Skeletal muscle satellite cell (primary cell): ENCODE data around the gene CSTF2. TPM values are rescaled to one million over a fixed set of nuclear protein-coding genes. Genes with fewer than 3 reads are reported as not detected.
A peak's percentile ranks its signal among the peaks of the same experiment; 100 is the strongest.
"Not testable (repeated sequence)": the region's sequence is repeated elsewhere in the genome, so short reads cannot be mapped to it uniquely, and the experiment has no call there.

Experiments used
- H3K27me3 ChIP-seq: 2 replicates; pipeline ENCODE4 v1.7.0; 2013; ENCODE audit warnings: low read length; ENCODE audit not compliant: control insufficient read depth, insufficient read depth
- H3K36me3 ChIP-seq: 2 replicates; pipeline ENCODE4 v1.7.0; 2013; ENCODE audit warnings: mild to moderate bottlenecking, control low read depth, low read length; ENCODE audit not compliant: insufficient read depth
- H3K4me1 ChIP-seq: 2 replicates; pipeline ENCODE4 v1.7.0; 2013; ENCODE audit warnings: low read length; ENCODE audit not compliant: control insufficient read depth, insufficient read depth
- H3K4me2 ChIP-seq: 2 replicates; pipeline ENCODE4 v1.7.0; 2013; ENCODE audit warnings: mild to moderate bottlenecking, low read length
- H3K4me3 ChIP-seq: 2 replicates; pipeline ENCODE4 v1.7.0; 2013; ENCODE audit warnings: low read length
- H3K9ac ChIP-seq: 2 replicates; pipeline ENCODE4 v1.7.0; 2013; ENCODE audit warnings: mild to moderate bottlenecking, low read depth, low read length, moderate library complexity
- H3K9me3 ChIP-seq: replicated peaks from 2 replicates; pipeline ENCODE4 v1.7.0; 2013; ENCODE audit warnings: mild to moderate bottlenecking, control low read depth, low read length
- total RNA-seq: library from RNA; depleted of rRNA; stranded (reverse); fragments of >200 nt; gene quantifications from 2 replicates; pipeline ENCODE4 v1.2.3, GENCODE V29; 2012; rRNA removed

Gene CSTF2, protein sequence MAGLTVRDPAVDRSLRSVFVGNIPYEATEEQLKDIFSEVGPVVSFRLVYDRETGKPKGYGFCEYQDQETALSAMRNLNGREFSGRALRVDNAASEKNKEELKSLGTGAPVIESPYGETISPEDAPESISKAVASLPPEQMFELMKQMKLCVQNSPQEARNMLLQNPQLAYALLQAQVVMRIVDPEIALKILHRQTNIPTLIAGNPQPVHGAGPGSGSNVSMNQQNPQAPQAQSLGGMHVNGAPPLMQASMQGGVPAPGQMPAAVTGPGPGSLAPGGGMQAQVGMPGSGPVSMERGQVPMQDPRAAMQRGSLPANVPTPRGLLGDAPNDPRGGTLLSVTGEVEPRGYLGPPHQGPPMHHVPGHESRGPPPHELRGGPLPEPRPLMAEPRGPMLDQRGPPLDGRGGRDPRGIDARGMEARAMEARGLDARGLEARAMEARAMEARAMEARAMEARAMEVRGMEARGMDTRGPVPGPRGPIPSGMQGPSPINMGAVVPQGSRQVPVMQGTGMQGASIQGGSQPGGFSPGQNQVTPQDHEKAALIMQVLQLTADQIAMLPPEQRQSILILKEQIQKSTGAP
- total RNA-seq = 17.0 TPM in 2 replicates

DNA sequence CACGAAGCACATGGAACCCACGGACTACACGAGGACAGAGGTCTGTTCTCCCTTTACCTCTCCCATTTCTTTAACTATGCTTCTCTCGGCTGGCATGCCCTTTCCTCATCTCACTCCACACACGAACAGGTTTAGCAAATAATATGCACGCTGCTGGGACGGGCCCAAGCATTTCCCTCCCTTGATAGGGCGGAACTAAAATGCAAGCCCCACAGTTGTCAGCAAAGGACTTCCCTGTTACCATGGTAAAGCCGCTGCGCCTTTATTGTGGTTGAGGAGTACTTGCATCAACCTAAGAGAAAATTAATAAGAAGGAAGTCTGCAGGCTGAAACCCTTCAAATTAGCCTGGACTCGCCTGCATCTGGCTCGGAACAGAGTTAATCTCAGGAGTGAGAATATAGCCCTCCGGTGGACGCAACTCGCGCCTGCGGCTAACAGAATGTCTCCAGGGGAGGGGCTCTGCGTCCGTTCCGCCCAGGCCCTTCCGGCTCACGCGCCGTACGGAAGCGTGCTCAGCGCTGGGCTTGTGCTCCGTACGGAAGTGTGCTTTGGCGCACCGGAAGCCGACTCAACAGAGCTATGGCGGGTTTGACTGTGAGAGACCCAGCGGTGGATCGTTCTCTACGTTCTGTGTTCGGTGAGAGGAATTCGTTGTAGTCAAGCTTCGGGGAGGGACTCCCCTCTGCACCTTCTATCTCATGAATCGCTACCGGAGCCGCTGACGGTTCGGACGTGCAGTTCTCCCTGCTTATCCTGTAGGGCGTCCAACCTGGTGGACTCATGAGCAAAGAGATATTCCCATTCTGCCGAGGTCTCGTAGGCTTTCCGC is at the start of gene CSTF2:
CSTF2 (plus strand) TSS at position 555 of the 830 bp plus-strand sequence; CDS start at position 581, 26 bp downstream.
- Histone ChIP-seq H3K4me2 (peak within 1 kb of the TSS; percentile 93), H3K4me1 (no peaks in the 10 kb centered on the region), H3K9ac (peak within 1 kb of the TSS; percentile 84), H3K36me3 (no peaks in the 10 kb centered on the region), H3K9me3 (no peaks in the 10 kb centered on the region), H3K4me3 (peak within 1 kb of the TSS; percentile 96), H3K27me3 (peaks cover 23% of the 10 kb centered on the region)

GRCh38 chrX:100796371-100796770 is 23.8 kb upstream of the CSTF2 start:
- not testable (repeated sequence) for H3K9ac ChIP-seq, H3K36me3 ChIP-seq, H3K9me3 ChIP-seq, H3K4me1 ChIP-seq, H3K4me3 ChIP-seq, H3K4me2 ChIP-seq
- peaks cover 26% of the 10 kb centered on the region for H3K27me3 ChIP-seq

DNA sequence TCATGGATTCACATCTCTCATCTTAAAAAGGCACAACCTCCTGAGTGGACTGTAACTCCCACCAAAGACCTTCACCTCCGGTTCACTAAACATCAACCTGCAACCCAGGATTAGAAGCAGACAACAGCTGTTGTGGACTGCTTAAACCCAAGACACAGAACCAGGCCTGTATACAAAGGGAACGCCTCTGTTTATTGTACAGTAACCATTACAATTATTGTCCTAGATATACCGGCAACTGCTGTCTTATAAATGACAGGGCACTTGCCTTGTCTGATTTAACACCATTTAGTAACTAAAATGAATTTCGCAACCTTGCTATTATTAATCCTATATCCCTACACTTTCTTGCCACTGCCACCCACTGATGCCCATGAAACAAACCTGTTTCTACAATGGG is 22.8 kb upstream of the CSTF2 start:
- Histone ChIP-seq H3K4me3 (no peak overlapping the region), H3K4me1 (no peaks in the 10 kb centered on the region), H3K9ac (no peak overlapping the region), H3K36me3 (no peaks in the 10 kb centered on the region), H3K9me3 (no peaks in the 10 kb centered on the region), H3K27me3 (peaks cover 26% of the 10 kb centered on the region), H3K4me2 (no peak overlapping the region)

DNA sequence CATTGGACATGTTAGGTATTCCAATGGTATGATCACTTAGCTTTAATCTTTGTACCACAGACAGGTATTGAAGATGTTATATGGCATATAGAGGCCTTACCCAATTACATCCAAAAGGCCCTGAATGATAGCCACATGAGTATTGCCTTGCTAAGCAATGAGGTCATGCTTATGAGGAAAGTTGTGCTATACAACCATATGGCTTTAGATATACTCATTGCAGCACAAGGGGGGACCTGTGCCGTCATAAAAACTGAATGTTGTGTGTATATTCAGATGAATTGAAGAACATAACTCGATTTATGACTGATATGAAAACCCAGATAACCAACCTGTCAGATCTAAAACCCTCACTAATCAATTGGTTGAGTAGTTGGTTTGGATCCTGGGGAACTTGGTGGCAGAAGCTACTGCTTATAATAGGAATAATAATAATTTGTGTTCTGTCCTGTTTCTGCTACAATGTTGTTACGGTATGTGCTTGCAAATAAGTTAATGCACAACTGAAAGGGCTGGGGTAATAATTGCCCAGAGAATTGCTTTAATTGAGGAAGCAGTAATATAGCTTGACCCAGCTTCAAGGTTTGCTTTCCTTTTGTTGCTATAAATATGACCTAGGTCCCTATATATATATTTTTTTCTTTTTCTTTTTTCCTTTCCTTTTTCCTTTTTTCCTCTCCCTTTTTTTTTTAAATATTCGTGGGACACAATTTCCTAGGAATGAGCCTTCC is 21.5 kb upstream of the CSTF2 start:
- Histone ChIP-seq H3K36me3 (no peaks in the 10 kb centered on the region), H3K4me3 (no peak overlapping the region), H3K27me3 (peaks cover 28% of the 10 kb centered on the region), H3K4me2 (no peak overlapping the region), H3K4me1 (no peaks in the 10 kb centered on the region), H3K9ac (no peak overlapping the region), H3K9me3 (no peaks in the 10 kb centered on the region)

DNA sequence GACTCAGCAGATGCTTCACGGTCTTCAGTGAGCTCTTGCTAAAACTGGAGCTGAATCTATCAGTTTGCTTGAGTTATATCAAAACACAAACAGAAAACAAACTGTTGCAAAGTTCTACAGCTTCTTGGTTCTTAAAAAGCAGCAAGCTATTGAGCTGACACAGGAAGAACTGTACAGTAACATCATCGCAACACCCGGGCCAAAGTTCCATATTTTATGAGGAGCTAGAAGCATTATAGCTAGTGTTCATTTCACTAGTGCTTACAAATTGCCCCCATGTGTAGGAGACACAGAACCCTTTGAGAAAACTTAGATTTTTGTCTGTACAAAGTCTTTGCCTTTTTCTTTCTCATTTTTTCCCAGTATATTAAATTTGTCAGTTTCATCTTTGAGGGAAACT is 17.3 kb upstream of the CSTF2 start:
- Histone ChIP-seq H3K27me3 (peaks cover 38% of the 10 kb centered on the region), H3K36me3 (no peaks in the 10 kb centered on the region), H3K4me1 (no peaks in the 10 kb centered on the region), H3K4me2 (no peak overlapping the region), H3K9me3 (no peaks in the 10 kb centered on the region), H3K4me3 (no peak overlapping the region), H3K9ac (no peak overlapping the region)

DNA sequence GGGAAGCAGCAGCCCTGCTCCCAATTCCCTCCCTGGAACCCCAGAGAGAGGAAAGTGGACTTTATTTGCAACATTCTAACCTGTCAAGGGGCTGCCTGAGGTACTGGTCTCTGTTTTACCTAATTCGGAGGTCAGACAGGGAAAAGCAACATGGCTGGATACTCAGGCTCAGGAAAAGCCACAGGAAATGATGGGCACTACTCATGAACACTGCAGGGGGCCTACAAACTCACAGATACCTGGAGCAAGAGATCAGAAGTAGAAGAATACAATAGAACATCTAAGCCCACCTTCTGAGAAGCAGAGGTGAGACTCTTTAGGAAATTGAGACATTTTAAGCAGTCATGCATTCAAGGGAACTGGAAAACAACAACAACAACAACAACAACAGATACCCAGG is 15.4 kb upstream of the CSTF2 start:
- no peaks in the 10 kb centered on the region for H3K4me1 ChIP-seq

DNA sequence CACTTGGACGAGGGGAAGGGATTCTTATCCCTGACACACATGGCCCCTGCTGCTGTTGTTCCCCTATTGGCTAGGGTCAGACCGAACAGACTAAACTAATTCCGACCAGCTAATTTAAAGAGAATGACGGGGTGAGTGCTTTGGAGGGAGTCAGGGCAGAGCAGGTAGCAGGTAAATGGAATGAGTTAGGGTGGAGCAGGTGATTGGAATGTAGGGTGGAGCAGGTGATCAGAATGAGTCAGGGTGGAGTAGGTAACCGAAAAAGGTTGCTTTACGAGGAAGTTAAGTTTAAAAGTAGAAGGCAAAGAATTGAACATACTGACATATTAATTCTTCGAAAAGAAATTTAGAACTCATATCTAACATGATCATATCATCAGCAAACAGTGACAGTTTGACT is 11.9 kb upstream of the CSTF2 start:
- H3K27me3 ChIP-seq = peaks cover 29% of the 10 kb centered on the region
- not testable (repeated sequence) for H3K9ac ChIP-seq, H3K4me3 ChIP-seq, H3K4me2 ChIP-seq, H3K36me3 ChIP-seq, H3K9me3 ChIP-seq, H3K4me1 ChIP-seq

More for the DNA sequence above, 15.4 kb upstream of the CSTF2 start:
- Histone ChIP-seq H3K27me3 (peaks cover 30% of the 10 kb centered on the region), H3K4me2 (no peak overlapping the region), H3K4me3 (no peak overlapping the region), H3K9me3 (no peaks in the 10 kb centered on the region), H3K36me3 (no peaks in the 10 kb centered on the region), H3K9ac (no peak overlapping the region)

DNA sequence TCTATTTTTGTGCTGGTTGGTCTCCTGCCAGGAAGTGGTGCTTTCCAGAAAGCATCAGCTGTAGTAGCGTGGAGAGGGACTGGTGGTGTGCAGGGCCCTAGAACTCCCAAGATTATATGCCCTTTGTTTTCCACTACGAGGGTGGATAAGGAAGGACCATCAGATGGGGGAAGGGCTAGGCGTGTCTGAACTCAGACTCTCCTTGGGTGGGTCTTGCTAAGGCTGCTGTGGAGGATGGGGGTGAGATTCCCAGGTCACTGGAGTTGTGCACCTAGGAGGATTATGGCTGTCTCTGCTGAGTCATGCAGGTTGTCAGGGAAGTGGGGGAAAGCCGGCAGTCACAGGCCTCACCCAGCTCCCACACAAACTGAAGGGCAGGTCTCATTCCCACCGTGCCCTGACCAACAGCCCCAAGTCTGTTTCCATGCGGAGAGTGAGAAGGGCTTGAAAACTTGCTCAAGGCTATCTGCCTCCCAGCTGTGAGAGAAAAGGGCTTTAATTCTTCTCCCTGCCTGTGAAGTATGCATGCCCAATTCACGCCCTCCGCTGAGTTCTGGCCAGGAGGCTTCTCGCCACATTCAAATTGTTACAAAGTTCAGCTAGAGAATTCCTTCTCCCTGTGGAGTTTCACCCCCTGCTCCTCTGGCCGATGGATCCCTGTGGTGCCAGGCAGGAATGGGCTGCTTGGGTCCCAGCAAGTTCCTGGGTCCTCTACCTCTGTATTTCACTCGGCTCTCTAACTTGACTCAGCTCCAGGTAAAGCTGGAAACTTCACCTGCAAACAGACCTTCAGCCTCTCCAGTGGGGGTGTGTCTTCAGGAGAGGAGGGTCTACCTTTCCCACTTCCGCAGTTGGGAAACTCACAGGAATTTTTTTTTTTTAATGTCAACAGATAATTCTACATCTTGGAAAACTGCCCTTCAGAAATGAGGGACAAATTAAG is 7.7 kb upstream of the CSTF2 start:
- Histone ChIP-seq H3K4me2 (no peak overlapping the region), H3K27me3 (peaks cover 28% of the 10 kb centered on the region), H3K9ac (no peak overlapping the region), H3K36me3 (no peaks in the 10 kb centered on the region), H3K4me1 (no peaks in the 10 kb centered on the region), H3K4me3 (no peak overlapping the region), H3K9me3 (no peaks in the 10 kb centered on the region)

DNA sequence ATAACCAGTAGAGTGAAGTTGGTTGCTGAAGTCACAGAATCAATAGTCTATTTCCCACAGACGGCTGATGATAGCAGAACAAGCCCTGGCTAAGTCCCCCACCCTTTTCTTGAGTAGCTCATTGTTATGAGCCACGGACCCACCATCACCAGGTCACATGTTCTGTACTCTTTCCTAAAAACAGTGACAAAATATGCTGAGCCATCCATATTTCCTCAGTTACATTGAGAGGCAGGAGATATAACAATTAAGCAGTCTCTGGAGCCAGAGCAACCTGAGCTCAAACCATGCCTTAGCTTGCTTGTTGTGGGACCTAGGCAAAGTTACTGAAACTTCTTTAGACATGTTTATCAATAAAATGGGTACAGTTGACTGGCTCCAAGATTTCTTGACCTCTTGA is 2.9 kb upstream of the CSTF2 start:
- Histone ChIP-seq H3K36me3 (no peaks in the 10 kb centered on the region), H3K27me3 (peaks cover 33% of the 10 kb centered on the region), H3K4me3 (no peak overlapping the region), H3K4me2 (no peak overlapping the region), H3K4me1 (no peaks in the 10 kb centered on the region), H3K9me3 (no peaks in the 10 kb centered on the region), H3K9ac (no peak overlapping the region)

DNA sequence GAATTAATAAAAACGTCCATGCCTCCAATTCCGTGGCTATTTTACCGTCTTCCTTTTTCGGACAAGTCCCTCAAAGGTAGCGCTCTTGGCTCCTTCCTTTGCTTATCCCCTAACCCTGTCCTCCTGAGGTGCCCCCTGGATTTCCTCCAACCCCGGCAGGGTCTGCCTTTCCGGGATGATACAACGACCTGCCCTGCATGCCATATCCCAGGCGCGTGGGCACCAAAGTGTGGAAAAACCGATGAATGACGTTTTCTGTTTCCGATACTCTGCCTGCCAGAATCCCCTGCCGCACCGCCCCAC is 706 bp upstream of the CSTF2 start:
- Histone ChIP-seq H3K27me3 (peaks cover 23% of the 10 kb centered on the region), H3K9me3 (no peaks in the 10 kb centered on the region), H3K4me1 (no peaks in the 10 kb centered on the region), H3K4me2 (peak overlapping the region; percentile 93), H3K9ac (peak overlapping the region; percentile 84), H3K4me3 (peak overlapping the region; percentile 96), H3K36me3 (no peaks in the 10 kb centered on the region)
